ENCODE data around the gene C1QTNF9B.
"Not testable (repeated sequence)": the region's sequence is repeated elsewhere in the genome, so short reads cannot be mapped to it uniquely, and the experiment has no call there.

Gene C1QTNF9B

GRCh38 chr13:23889615-23890607 lies 7.4 kb downstream of the C1QTNF9B start:
- Histone ChIP-seq H3K27me3 (ENCODE audit: control insufficient read depth, low read length) (no peaks in the 10 kb centered on the region), H3K79me2 (ENCODE audit: control insufficient read depth, low read length) (peaks cover 12% of the 10 kb centered on the region), H3K4me2 (ENCODE audit: low read length) (peak overlapping the region; percentile 75), H3K9me2 (replicated peaks; ENCODE audit: control insufficient read depth, low read length) (no peaks in the 10 kb centered on the region), H3F3A (ENCODE audit: control insufficient read depth, insufficient read depth) (no peaks in the 10 kb centered on the region), H3K4me3 (ENCODE audit: low read length) (peak overlapping the region; percentile 99), H3K9me3 (ENCODE audit: control insufficient read depth, insufficient read depth, low read length) (no peaks in the 10 kb centered on the region), H3K36me3 (ENCODE audit: control insufficient read depth, low read length) (peaks cover 3% of the 10 kb centered on the region; the same call in 1 of the 2 replicates), H3K4me1 (ENCODE audit: control insufficient read depth, low read length) (peaks cover 18% of the 10 kb centered on the region), H4K20me1 (ENCODE audit: control insufficient read depth, insufficient read depth, low read depth, low read length) (no peaks in the 10 kb centered on the region), H3K27ac (ENCODE audit: low read depth, low read length) (no peak overlapping the region)
- peak; percentile 48 for TF ChIP-seq CTCF (IDR thresholded peaks at IDR 0.05; ENCODE audit: low read depth, low read length, poor library complexity, severe bottlenecking)
- no peak for TF ChIP-seq EZH2phosphoT487 (IDR thresholded peaks at IDR 0.05; ENCODE audit: borderline replicate concordance, low read length)

- TF ChIP-seq CTCF (IDR thresholded peaks at IDR 0.05; ENCODE audit: low read depth, low read length, poor library complexity, severe bottlenecking), result peak; percentile 82
- TF ChIP-seq EZH2phosphoT487 (IDR thresholded peaks at IDR 0.05; ENCODE audit: borderline replicate concordance, low read length), result no peak
- no peaks in the 10 kb centered on the region for H4K20me1 ChIP-seq (ENCODE audit: control insufficient read depth, insufficient read depth, low read depth, low read length)
Measured at GRCh38 chr13:23888658-23889614, 8.4 kb downstream of the C1QTNF9B start, which contains the start of gene MIPEP. TSS of gene MIPEP (minus strand) at chr13:23889400. CDS start at chr13:23889320, 80 bp downstream.

GRCh38 chr13:23884361-23884760 lies 12.9 kb downstream of the C1QTNF9B start:
- H3K9me2 ChIP-seq (replicated peaks; ENCODE audit: control insufficient read depth, low read length); H3K4me2 ChIP-seq (ENCODE audit: low read length); H3F3A ChIP-seq (ENCODE audit: control insufficient read depth, insufficient read depth); H3K36me3 ChIP-seq (ENCODE audit: control insufficient read depth, low read length); H3K27ac ChIP-seq (ENCODE audit: low read depth, low read length); H4K20me1 ChIP-seq (ENCODE audit: control insufficient read depth, insufficient read depth, low read depth, low read length); H3K4me1 ChIP-seq (ENCODE audit: control insufficient read depth, low read length); H3K4me3 ChIP-seq (ENCODE audit: low read length); H3K27me3 ChIP-seq (ENCODE audit: control insufficient read depth, low read length); H3K9me3 ChIP-seq (ENCODE audit: control insufficient read depth, insufficient read depth, low read length): not testable (repeated sequence)
- peaks cover 12% of the 10 kb centered on the region for H3K79me2 ChIP-seq (ENCODE audit: control insufficient read depth, low read length)

More at GRCh38 chr13:23888658-23889614, 8.4 kb downstream of the C1QTNF9B start, which contains the start of gene MIPEP:
- Histone ChIP-seq H3F3A (ENCODE audit: control insufficient read depth, insufficient read depth) (no peaks in the 10 kb centered on the region), H3K4me2 (ENCODE audit: low read length) (peak within 1 kb of the TSS; percentile 75), H3K27me3 (ENCODE audit: control insufficient read depth, low read length) (no peaks in the 10 kb centered on the region), H3K36me3 (ENCODE audit: control insufficient read depth, low read length) (peaks cover 7% of the 10 kb centered on the region), H3K9me3 (ENCODE audit: control insufficient read depth, insufficient read depth, low read length) (no peaks in the 10 kb centered on the region), H3K4me1 (ENCODE audit: control insufficient read depth, low read length) (peaks cover 18% of the 10 kb centered on the region), H3K27ac (ENCODE audit: low read depth, low read length) (peak within 1 kb of the TSS; percentile 20; the same call in 1 of the 2 replicates), H3K4me3 (ENCODE audit: low read length) (peak within 1 kb of the TSS; percentile 99), H3K79me2 (ENCODE audit: control insufficient read depth, low read length) (peaks cover 12% of the 10 kb centered on the region), H3K9me2 (replicated peaks; ENCODE audit: control insufficient read depth, low read length) (no peaks in the 10 kb centered on the region)

Measured in DOHH2 (cell line).